Embryonic facial prominence (tissue), 1 donor: Measurements from ENCODE around the gene FHIT.

Experiments used
- DNase-seq: peaks from one replicate; pipeline ENCODE4 v3.0.0-alpha.2; 2016; ENCODE audit errors: extremely low spot score

The FHIT gene

GRCh38 chr3:59882746-59883145, 1368.5 kb downstream of the FHIT start:
- DNase-seq = no peak

DNA sequence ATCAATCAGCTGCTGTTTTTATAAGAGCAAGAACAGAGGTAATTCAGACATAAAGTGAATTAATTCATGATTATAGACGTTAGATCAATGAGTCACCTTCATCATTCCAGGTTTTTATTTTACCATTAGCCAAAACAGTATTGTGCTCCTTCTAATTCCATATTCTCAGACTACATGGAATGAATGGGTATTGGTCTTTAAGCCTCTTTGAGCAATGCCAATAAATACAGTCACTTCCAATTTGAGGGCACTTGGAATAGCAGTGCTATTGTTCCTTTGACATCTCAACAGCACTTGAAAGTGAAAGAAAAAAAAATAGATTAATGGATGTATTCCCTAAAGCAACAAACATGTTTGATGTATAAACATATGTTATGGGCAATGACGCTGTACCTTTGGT, 1370.5 kb downstream of the FHIT start:
- DNase-seq = no peak

GRCh38 chr3:59879031-59879581, 1372.1 kb downstream of the FHIT start:
- DNase-seq = no peak

GRCh38 chr3:59878038-59878427, 1373.2 kb downstream of the FHIT start:
- peak; percentile 15 for DNase-seq

GRCh38 chr3:59877263-59878037, 1373.8 kb downstream of the FHIT start:
- no peak for DNase-seq

DNA sequence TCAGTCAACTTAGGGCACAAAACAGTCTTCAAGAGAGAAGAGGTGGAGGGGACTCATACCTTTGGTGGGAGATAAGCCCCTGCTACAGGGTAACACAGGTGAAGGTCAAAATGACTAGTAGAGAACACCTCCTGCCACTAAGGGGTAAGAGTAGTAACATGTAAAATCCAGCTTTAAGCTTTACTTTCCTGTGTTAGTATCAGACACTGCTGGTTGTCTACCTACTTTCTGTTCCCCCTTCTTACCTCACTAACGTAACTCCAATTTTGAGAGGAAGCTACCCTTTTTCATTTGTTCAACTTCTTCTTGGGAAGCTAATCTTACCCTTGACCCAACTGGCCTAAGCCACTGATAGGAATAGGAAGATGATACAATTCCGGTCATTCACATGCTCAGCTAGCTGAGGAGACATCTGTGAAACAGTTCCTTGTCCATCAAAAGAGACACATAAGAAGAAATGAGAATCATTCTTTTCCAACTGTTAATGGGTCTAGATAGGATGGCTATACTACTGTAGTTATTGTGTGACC, 1374.7 kb downstream of the FHIT start:
- no peak for DNase-seq

DNA sequence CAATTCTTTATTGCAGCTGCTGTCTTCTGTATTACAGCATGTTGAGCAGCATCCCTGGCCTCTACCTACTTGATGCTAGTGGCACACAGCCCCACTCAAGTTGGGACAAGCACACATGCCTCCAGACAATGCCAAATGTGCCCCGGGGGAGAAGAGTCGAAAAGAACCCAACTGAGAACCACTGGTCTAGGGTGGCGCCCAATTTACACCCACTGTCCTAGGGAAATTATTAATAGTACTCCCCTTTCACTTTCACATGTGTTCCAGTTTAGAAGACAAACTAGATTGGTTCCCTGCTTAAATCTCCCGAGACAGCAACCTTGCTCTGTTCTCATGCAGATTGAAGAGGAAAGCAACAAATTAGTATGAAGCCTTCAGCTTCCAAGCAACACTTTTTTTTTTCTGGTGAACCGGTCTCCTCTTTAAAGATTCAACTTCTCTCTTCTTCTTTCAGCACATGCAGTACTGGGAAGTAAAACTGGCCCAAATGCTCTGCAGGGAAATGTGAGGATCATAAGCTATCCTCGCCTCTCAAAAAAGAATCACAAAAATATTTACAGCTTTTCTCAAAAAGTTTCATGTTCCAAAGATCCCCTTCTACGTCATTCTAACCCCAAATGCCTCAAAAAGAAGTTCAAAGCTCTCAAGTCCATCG, 1377.5 kb downstream of the FHIT start:
- DNase-seq = no peak

GRCh38 chr3:59872128-59872527, 1379.1 kb downstream of the FHIT start:
- no peak for DNase-seq

DNA sequence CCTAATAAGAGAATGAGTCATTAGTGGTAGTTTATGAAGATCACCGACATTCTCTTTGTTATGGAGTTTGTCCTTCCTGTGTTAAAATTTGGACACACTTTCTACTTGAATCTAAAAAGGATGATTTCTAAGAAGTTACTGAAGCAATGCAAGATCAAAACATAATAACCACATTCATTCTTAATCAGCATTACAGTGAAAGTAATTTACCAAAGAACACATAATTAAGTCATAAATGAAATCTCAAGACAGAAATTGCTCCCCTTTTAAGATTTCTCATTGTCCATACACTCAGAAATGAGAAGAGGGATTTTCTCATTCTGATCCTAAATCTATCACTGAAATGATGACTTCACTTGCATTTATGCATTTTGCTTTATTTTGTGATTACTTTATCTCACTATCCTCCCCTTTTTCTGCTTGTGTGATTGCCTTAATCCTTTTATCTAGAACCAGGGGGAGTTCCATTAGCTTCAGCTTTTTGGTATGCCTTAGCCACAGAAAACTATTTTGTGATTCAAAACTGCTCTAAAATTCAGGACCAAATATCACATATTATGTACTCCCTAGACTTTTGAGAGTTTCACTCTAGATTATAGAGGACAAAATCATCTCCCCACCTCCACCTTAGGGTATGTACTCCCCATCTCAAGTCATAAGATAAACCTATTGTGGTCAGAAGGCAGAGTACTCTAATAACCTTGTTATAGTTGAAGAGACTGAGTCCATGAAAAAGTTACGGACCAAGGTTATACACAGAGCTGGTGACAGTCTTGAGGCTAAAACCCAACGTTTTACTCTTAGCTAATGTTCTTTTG, 1383.9 kb downstream of the FHIT start:
- no peak for DNase-seq

DNA sequence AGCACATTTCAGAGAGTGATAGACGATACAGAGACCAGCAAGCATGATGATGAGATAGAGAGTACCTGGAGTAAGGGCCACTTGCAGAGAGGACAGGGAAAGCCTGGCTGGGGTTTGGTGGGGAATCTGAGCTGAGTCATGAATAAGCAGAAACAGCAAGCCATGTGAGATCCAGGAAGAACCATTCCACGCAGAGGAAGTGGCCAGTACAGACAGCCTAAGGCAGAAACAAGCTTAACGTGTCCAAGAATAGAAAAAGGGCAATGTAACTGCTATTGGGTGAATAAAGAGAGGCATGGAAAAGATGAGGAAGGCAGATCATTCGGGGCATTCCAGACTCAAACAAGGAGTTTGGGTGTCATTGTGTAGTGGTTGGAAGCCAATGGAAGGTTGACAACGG, 1385.2 kb downstream of the FHIT start:
- no peak for DNase-seq

DNA sequence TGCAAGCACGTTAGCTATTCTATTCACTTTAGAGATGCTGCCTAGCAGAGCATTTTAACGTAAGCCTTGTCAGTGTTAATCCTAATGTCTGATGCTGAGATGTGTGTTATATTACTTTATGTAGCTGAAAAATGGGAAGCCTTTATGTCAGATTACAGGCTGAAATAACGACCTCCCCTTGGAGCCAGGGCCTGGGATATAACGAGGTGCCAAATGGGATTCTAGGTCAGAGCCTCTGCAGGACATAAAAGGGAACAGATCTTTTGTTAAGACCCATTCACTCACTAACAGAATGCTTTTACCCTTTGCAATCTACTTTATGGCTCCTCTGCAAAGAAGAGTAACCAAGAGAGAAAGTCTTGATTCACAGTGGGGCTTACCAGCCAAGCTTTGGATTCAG, 1385.9 kb downstream of the FHIT start:
- DNase-seq = no peak

DNA sequence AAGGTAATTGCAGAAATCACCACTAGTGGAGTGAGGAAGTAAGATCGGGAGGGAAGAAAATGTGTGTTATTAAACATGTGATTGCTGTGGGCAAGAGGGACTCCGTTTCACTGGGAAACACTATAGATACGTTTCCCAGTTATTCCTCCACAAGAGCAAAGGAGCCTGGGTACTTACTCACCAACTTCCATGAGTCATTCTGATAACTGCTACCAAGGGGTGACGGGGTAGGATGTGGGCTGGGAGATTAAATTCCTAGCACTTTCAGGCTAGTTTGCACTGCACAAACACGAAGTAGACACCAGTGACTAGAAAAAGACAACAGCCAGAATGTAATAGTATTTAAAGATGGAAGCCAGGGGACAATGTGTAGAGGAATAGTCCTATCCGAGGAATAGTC, 1388.6 kb downstream of the FHIT start:
- no peak for DNase-seq

- DNase-seq = peak; percentile 74
Measured at GRCh38 chr3:59857589-59858346, 1393.5 kb downstream of the FHIT start.

DNA sequence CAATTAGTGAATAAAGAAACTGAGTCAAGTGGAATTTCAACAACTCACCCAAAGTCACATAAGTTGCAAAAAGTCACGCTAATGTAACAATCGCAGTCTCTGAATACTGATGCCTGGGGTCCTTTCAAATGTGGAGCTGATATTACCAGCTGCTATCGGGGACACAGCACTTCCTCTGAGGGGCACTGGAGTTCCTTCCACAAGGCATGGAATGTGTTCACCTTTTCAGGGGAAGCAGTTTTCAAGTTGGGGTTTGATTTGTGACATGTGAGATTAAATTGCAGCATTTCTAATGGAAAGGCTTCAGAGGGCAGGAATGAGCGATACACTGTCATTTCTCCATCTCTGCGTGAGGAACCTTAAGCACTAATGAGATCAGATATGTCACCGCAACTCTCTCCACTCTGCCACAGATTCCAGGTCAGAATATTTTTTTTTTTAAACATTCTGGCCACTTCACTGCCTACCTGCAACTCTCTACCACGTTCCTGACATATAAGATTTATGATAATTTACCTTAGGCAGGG, 1394.3 kb downstream of the FHIT start:
- no peak for DNase-seq

DNA sequence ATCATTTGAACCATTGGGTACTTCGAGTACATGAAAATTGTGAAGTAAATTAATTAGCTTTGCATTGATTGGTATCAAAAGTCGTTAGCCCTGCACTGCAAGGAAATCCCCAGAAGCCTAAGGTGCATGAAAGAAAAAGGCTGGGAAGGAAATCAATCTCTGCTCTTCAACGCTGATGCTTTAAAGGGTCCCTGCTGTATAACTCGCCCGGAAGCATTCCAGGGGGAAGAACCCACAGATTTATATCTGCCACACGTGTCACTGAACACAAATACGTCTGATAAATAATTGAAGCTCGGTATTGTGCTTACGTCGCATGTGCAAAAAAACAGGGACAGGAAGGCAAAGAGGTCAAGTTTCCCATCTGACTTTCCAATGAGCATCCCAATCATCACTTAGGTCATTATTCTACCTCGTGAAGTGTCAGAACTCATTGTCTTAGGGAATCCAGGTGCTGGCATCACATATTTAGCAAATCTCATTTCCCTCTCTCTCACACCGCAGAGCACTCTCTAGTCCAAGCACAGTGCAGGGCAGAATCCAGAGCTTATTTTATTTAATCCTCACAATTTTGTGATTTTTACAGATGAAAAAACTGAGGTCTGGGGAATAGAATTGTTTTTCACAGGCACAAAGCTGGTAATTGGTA, 1397.1 kb downstream of the FHIT start:
- DNase-seq = no peak

- no peak for DNase-seq
Measured at GRCh38 chr3:59850417-59850816, 1400.8 kb downstream of the FHIT start.

DNA sequence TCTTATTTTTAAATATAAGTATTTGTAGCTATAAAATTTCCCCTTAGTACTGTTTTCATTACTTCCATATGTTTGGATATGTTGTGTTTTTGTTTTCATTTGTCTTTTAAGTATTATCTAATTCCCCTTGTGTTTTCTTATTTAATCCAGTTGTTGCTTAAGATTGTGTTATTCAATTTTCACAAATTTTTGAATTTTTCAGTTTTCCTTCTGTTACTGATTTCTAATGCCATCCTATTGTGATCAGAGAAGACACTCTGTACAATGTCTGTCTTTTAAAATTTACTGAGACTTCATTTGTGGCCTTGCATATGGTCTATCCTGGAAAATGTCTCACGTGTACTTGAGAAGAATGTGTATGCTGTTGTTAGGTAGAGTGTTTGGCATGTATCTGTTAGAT, 1405.9 kb downstream of the FHIT start:
- DNase-seq = no peak

GRCh38 chr3:59843821-59844220, 1407.4 kb downstream of the FHIT start:
- no peak for DNase-seq

DNA sequence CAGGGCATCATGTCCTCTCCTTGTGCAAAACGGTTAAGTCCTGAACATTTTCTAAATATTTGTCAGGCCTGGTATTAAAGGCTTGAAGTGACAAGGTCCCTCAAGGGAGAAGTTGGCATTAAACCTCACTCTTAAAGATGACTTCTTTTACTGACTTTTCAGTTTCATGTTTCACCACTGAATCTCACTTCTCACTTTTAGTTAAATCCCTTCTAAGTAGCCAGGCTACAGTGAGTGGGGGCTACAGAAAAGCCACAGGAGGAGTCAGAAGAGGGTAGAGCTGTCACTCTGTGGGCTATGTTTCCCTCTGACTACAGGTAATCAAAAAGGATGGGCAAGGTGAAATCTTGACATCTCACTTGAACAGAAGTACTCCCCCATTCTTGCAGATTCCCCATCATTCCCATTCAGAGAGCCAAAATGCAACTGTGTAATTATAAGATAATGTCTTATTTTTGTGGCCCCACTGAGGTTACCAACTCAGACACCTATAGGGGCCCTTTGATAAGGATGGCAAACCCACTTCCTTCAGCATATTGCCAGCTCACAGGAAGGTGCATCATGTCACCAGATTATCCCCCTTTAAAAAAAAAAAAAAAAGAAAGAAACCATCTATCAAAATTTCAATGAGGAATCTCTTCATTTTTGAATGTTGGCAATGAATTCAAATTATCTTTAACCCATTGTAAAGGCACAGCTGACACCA, 1411.3 kb downstream of the FHIT start:
- DNase-seq = no peak

GRCh38 chr3:59839283-59839682, 1412.0 kb downstream of the FHIT start:
- DNase-seq = no peak
